Body of pancreas (tissue), 4 donors: ENCODE data around the gene TMA7B. TPM values are rescaled to one million over a fixed set of nuclear protein-coding genes. Genes with fewer than 3 reads are reported as not detected.

Experiments
- ATAC-seq: fragments of 150-250 bp; one replicate; pipeline ENCODE4 v1.9.1; 2016
- DNase-seq, 4 donors: peaks; one replicate each; pipeline ENCODE4 v3.0.0-alpha.2; 2019
- H3K27ac ChIP-seq, 4 donors: fragments of 200-600 bp; sonication (generic); 1 replicate in 3 of 4; 2 replicates in 1 of 4; pipeline versions ENCODE4 v1.5.1 to v1.6.1; 2016 to 2019; ENCODE audit warnings: mild to moderate bottlenecking in 1 of 4, mixed read lengths in 1 of 4, moderate library complexity in 1 of 4
- H3K27me3 ChIP-seq, 2 donors: fragments of 200-600 bp; sonication (generic); one replicate each; pipeline ENCODE4 v1.6.0; 2016; ENCODE audit warnings: mild to moderate bottlenecking in 1 of 2
- H3K36me3 ChIP-seq, 2 donors: fragments of 200-600 bp; sonication (generic); replicated peaks in 1 of 2; 2 replicates each; pipeline ENCODE4 v1.5.1; 2016; ENCODE audit warnings: low read depth in 2 of 2; ENCODE audit not compliant: insufficient read depth in 1 of 2
- H3K4me1 ChIP-seq: fragments of 200-600 bp; sonication (generic); one replicate; pipeline ENCODE4 v1.6.0; 2016
- H3K4me3 ChIP-seq, 2 donors: fragments of 200-600 bp; sonication (generic); 1 replicate in 1 of 2; 2 replicates in 1 of 2; pipeline ENCODE4 v1.5.1; 2016 to 2019
- H3K9me3 ChIP-seq, 3 donors: fragments of 200-600 bp; sonication (generic); 1 replicate in 2 of 3; 2 replicates in 1 of 3; pipeline ENCODE4 v1.5.1; 2016
- POLR2A ChIP-seq, 3 donors: fragments of 450-650 bp; IDR thresholded peaks; one replicate each; pipeline ENCODE4 v1.6.1; 2016; ENCODE audit warnings: antibody characterized with exemption in 3 of 3, mild to moderate bottlenecking in 2 of 3
- WGBS, 2 donors: methylation state at CpG; one replicate each; pipeline ENCODE4 v1.1.5; 2017; 5-methylcytosine and 5-hydroxymethylcytosine counted together
- intact Hi-C: fragments of 100-400 bp; cut with DNase I; formaldehyde crosslinking; loops from one replicate; pipeline ENCODE4 v1.15.1; 2023
- total RNA-seq, 2 donors: library from RNA; depleted of rRNA; stranded (reverse); fragments of >200 nt; gene quantifications; one replicate each; pipeline ENCODE4 v1.1.0, GENCODE V29; 2016
- TF ChIP-seq, protein P1 (sequence below), 7 experiments: fragments of 450-650 bp in 4 of 7; fragments of 200-600 bp in 3 of 7; sonication (generic) in 3 of 7; IDR thresholded peaks; one replicate each; pipeline ENCODE4 v1.5.1; 2016 to 2019; ENCODE audit warnings: antibody characterized with exemption in 7 of 7

TMA7B gene
- total RNA-seq, 2 donors from 2014 or later: not detected

DNA sequence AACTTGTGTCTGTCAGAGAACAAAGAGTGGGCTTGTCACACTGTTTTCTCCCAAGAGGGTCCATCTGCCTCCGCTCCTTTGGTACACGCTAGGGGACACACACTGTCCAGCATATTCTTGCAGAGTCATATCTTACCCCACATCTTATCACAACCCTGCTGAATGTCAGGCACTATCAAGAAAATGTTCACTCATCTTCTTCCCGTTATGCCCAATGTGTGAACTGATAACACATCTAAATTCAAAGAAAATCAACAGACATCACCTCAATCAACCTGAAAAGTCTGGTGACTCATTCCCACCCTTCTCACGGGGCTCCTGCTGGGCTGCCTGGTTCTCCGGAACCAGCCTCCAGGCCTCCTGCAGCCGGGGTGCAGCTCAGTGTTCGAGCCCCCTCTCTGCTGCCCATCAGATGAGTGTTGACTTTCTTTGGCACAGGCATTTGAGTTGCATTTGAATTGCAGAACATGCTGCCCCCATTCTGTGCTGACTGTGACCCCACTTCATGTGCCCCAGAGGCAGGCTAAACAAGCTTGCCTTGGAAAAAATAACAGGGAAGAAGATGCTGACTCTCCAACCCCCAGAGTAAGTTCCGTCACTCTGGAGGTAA lies 40.0 kb upstream of the TMA7B start:
- no peak for DNase-seq
- 82 to 86% methylated on average over 8 of the region's 8 CpGs for WGBS, 2 donors
- Histone ChIP-seq H3K27ac (no peak overlapping the region), H3K9me3 (no peaks in the 10 kb centered on the region), H3K27me3 (no peaks in the 10 kb centered on the region), H3K36me3 (no peaks in the 10 kb centered on the region), H3K4me3 (no peak overlapping the region), H3K4me1 (peaks cover 15% of the 10 kb centered on the region)
- no peak for ATAC-seq
- TF ChIP-seq POLR2A (IDR thresholded peaks at IDR 0.05): no peak
- TF ChIP-seq, protein P1, sequence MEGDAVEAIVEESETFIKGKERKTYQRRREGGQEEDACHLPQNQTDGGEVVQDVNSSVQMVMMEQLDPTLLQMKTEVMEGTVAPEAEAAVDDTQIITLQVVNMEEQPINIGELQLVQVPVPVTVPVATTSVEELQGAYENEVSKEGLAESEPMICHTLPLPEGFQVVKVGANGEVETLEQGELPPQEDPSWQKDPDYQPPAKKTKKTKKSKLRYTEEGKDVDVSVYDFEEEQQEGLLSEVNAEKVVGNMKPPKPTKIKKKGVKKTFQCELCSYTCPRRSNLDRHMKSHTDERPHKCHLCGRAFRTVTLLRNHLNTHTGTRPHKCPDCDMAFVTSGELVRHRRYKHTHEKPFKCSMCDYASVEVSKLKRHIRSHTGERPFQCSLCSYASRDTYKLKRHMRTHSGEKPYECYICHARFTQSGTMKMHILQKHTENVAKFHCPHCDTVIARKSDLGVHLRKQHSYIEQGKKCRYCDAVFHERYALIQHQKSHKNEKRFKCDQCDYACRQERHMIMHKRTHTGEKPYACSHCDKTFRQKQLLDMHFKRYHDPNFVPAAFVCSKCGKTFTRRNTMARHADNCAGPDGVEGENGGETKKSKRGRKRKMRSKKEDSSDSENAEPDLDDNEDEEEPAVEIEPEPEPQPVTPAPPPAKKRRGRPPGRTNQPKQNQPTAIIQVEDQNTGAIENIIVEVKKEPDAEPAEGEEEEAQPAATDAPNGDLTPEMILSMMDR (IDR thresholded peaks at IDR 0.05): no peak
- intact Hi-C loops: no loop called here

GRCh38 chr22:39923696-39924095 lies 36.5 kb upstream of the TMA7B start:
- no peaks in the 10 kb centered on the region for H3K36me3 ChIP-seq
- no peak overlapping the region for H3K4me3 ChIP-seq
- 9 to 13% methylated on average over 5 of the region's 5 CpGs for WGBS, 2 donors
- H3K4me1 ChIP-seq: peaks cover 18% of the 10 kb centered on the region
- peak overlapping the region in 1 of 4 donors; percentile 9 for H3K27ac ChIP-seq
- DNase-seq (peak in 3 of 4 donors; percentile 39 to 52 (median 51)), ATAC-seq (peak; percentile 33)
- no peaks in the 10 kb centered on the region for H3K9me3 ChIP-seq
- intact Hi-C loops: no loop called here
- H3K27me3 ChIP-seq: no peaks in the 10 kb centered on the region
- no peak for TF ChIP-seq POLR2A (IDR thresholded peaks at IDR 0.05)
- TF ChIP-seq, protein P1 (IDR thresholded peaks at IDR 0.05): no peak

GRCh38 chr22:39924286-39924685 lies 35.9 kb upstream of the TMA7B start:
- Histone ChIP-seq H3K27ac (no peak overlapping the region), H3K27me3 (no peaks in the 10 kb centered on the region), H3K36me3 (no peaks in the 10 kb centered on the region), H3K4me1 (peaks cover 18% of the 10 kb centered on the region), H3K4me3 (no peak overlapping the region), H3K9me3 (no peaks in the 10 kb centered on the region)
- ATAC-seq (no peak), DNase-seq (no peak)
- intact Hi-C loops: no loop called here
- TF ChIP-seq, protein P1 (IDR thresholded peaks at IDR 0.05): no peak
- TF ChIP-seq POLR2A (IDR thresholded peaks at IDR 0.05): no peak
- WGBS, 2 donors: 90 to 93% methylated on average over 18 of the region's 18 CpGs

DNA sequence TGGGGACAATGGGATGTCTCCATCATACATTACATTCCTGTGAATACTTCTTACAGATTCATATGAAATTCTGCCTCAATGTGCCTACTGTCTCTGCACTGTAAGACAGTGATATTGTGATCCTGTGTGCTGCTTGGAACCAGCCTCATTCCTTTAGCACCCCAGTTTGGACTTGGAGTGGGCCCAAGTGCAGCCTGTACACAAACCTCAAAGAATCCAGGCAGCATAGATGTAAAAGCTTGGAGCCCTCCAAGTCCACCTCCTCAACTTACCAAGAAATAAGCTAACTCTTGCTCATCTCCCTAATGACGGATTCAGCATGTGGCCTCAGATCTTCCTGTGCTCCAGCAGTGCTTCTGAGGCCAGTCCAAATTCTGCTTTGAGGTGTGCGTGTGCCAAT lies 34.9 kb upstream of the TMA7B start:
- TF ChIP-seq, protein P1 (IDR thresholded peaks at IDR 0.05): no peak
- TF ChIP-seq POLR2A (IDR thresholded peaks at IDR 0.05): no peak
- WGBS, 2 donors: 80 to 93% methylated on average over 2 of the region's 2 CpGs
- Histone ChIP-seq H3K4me3 (no peak overlapping the region), H3K4me1 (peaks cover 18% of the 10 kb centered on the region), H3K27me3 (no peaks in the 10 kb centered on the region), H3K9me3 (no peaks in the 10 kb centered on the region), H3K36me3 (no peaks in the 10 kb centered on the region), H3K27ac (no peak overlapping the region)
- intact Hi-C loops: no loop called here
- no peak for DNase-seq
- no peak for ATAC-seq
